ENCODE results near the gene PDE7B.

The PDE7B gene

GRCh38 chr6:136160250-136160649 is 308.7 kb downstream of the PDE7B start:
- DNase-seq = no peak

- DNase-seq = no peak
Measured at GRCh38 chr6:136161950-136162349, 310.4 kb downstream of the PDE7B start.

- no peak for DNase-seq
Measured at GRCh38 chr6:136163260-136163659, 311.8 kb downstream of the PDE7B start.

- DNase-seq = no peak
Measured at GRCh38 chr6:136166815-136167214, 315.3 kb downstream of the PDE7B start.

GRCh38 chr6:136169394-136170148 is 318.1 kb downstream of the PDE7B start:
- DNase-seq = no peak

GRCh38 chr6:136171231-136171630 is 319.7 kb downstream of the PDE7B start:
- DNase-seq = no peak

GRCh38 chr6:136173519-136174507 is 322.3 kb downstream of the PDE7B start:
- DNase-seq = no peak

- DNase-seq = no peak
Measured at GRCh38 chr6:136174510-136174909, 323.0 kb downstream of the PDE7B start.

- no peak for DNase-seq
Measured at GRCh38 chr6:136175873-136176272, 324.4 kb downstream of the PDE7B start.

GRCh38 chr6:136178749-136179148 is 327.2 kb downstream of the PDE7B start:
- DNase-seq = no peak

GRCh38 chr6:136180704-136181511 is 329.4 kb downstream of the PDE7B start:
- no peak for DNase-seq

GRCh38 chr6:136181512-136181833 is 330.0 kb downstream of the PDE7B start:
- DNase-seq = no peak

- no peak for DNase-seq
Measured at GRCh38 chr6:136181861-136182260, 330.4 kb downstream of the PDE7B start.

- no peak for DNase-seq
Measured at GRCh38 chr6:136184738-136185137, 333.2 kb downstream of the PDE7B start.

GRCh38 chr6:136186363-136186762 is 334.9 kb downstream of the PDE7B start:
- no peak for DNase-seq

- no peak for DNase-seq
Measured at GRCh38 chr6:136188486-136188885, 337.0 kb downstream of the PDE7B start.

- no peak for DNase-seq
Measured at GRCh38 chr6:136189104-136189503, 337.6 kb downstream of the PDE7B start.

GRCh38 chr6:136191606-136192312 is 340.3 kb downstream of the PDE7B start:
- no peak for DNase-seq

GRCh38 chr6:136192902-136193301 is 341.4 kb downstream of the PDE7B start:
- no peak for DNase-seq

- DNase-seq = no peak
Measured at GRCh38 chr6:136201732-136202131, 350.2 kb downstream of the PDE7B start.

- DNase-seq = no peak
Measured at GRCh38 chr6:136208783-136209182, 357.3 kb downstream of the PDE7B start.

GRCh38 chr6:136209496-136209895 is 358.0 kb downstream of the PDE7B start:
- DNase-seq = no peak
